ENCODE measurements around the gene TPSAB1.
A peak's percentile ranks its signal among the peaks of the same experiment; 100 is the strongest.
"Not testable (repeated sequence)": the region's sequence is repeated elsewhere in the genome, so short reads cannot be mapped to it uniquely, and the experiment has no call there.

TPSAB1 gene

GRCh38 chr16:1236659-1237058 is 3.8 kb upstream of the TPSAB1 start:
- not testable (repeated sequence) for H4K8ac ChIP-seq (ENCODE audit: low read length); H4K91ac ChIP-seq (ENCODE audit: low read length); H3K18ac ChIP-seq (ENCODE audit: low read depth in 1 of 2, low read length in 2 of 2); H3K4me1 ChIP-seq (ENCODE audit: control insufficient read depth, insufficient read depth, low read depth, low read length); H3K9ac ChIP-seq (ENCODE audit: low read length); H3K23ac ChIP-seq (ENCODE audit: low read length in 2 of 2); DNase-seq; H3K14ac ChIP-seq (ENCODE audit: low read length in 2 of 2); H3K79me1 ChIP-seq (replicated peaks; ENCODE audit: low read length, poor library complexity, severe bottlenecking); H2BK12ac ChIP-seq (ENCODE audit: low read length in 2 of 2); H2BK120ac ChIP-seq (ENCODE audit: low read depth, low read length); H3K9me3 ChIP-seq (ENCODE audit: control insufficient read depth, low read length); H3K4me2 ChIP-seq (ENCODE audit: low read length, poor library complexity, severe bottlenecking); H2AK5ac ChIP-seq (ENCODE audit: low read length, severe bottlenecking); H3K4ac ChIP-seq (ENCODE audit: low read depth in 1 of 2, low read length in 2 of 2); H2BK15ac ChIP-seq (ENCODE audit: low read depth, poor library complexity, severe bottlenecking); H2BK5ac ChIP-seq (ENCODE audit: low read depth, low read length, poor library complexity, severe bottlenecking); H3K27me3 ChIP-seq (ENCODE audit: control insufficient read depth in 1 of 2, insufficient read depth in 1 of 2, low read length in 2 of 2); H3K27ac ChIP-seq (ENCODE audit: low read length, poor library complexity, severe bottlenecking); H3K36me3 ChIP-seq (ENCODE audit: control insufficient read depth in 1 of 2, insufficient read depth in 2 of 2, low read depth in 1 of 2, low read length in 2 of 2); H2AFZ ChIP-seq (ENCODE audit: low read depth, low read length); H3K4me3 ChIP-seq (ENCODE audit: insufficient read depth in 1 of 2, low read depth in 1 of 2, low read length in 2 of 2)
- no CpG with 5 or more reads among the region's 29 CpGs for WGBS

- H3K14ac ChIP-seq (ENCODE audit: low read length in 2 of 2): peak overlapping the region in 1 of 2 experiments; percentile 51
- H3K27ac ChIP-seq (ENCODE audit: low read length, poor library complexity, severe bottlenecking): no peak overlapping the region
- H2AFZ ChIP-seq (ENCODE audit: low read depth, low read length): no peak overlapping the region
- H3K36me3 ChIP-seq (ENCODE audit: control insufficient read depth in 1 of 2, insufficient read depth in 2 of 2, low read depth in 1 of 2, low read length in 2 of 2): no peaks in the 10 kb centered on the region
- no peak overlapping the region for H2BK12ac ChIP-seq (ENCODE audit: low read length in 2 of 2)
- H3K4me1 ChIP-seq (ENCODE audit: control insufficient read depth, insufficient read depth, low read depth, low read length): peaks cover 3% of the 10 kb centered on the region
- no peak overlapping the region for H3K4ac ChIP-seq (ENCODE audit: low read depth in 1 of 2, low read length in 2 of 2)
- no peak overlapping the region for H3K9ac ChIP-seq (ENCODE audit: low read length)
- no peak overlapping the region for H4K8ac ChIP-seq (ENCODE audit: low read length)
- H3K9me3 ChIP-seq (ENCODE audit: control insufficient read depth, low read length): no peaks in the 10 kb centered on the region
- H3K4me3 ChIP-seq (ENCODE audit: insufficient read depth in 1 of 2, low read depth in 1 of 2, low read length in 2 of 2): no peak overlapping the region
- no peak overlapping the region for H4K91ac ChIP-seq (ENCODE audit: low read length)
- no peak overlapping the region for H3K18ac ChIP-seq (ENCODE audit: low read depth in 1 of 2, low read length in 2 of 2)
- H3K23ac ChIP-seq (ENCODE audit: low read length in 2 of 2): no peak overlapping the region
- no peak overlapping the region for H2AK5ac ChIP-seq (ENCODE audit: low read length, severe bottlenecking)
- 85% methylated on average over 9 of the region's 9 CpGs for WGBS
- no peak overlapping the region for H2BK5ac ChIP-seq (ENCODE audit: low read depth, low read length, poor library complexity, severe bottlenecking)
- H2BK120ac ChIP-seq (ENCODE audit: low read depth, low read length): no peak overlapping the region
- no peak overlapping the region for H2BK15ac ChIP-seq (ENCODE audit: low read depth, poor library complexity, severe bottlenecking)
- no peaks in the 10 kb centered on the region for H3K79me1 ChIP-seq (replicated peaks; ENCODE audit: low read length, poor library complexity, severe bottlenecking)
- H3K27me3 ChIP-seq (ENCODE audit: control insufficient read depth in 1 of 2, insufficient read depth in 1 of 2, low read length in 2 of 2): peaks cover 0 to 10% of the 10 kb centered on the region in 2 experiments
- no peak for DNase-seq
- H3K4me2 ChIP-seq (ENCODE audit: low read length, poor library complexity, severe bottlenecking): no peak overlapping the region
Observed at GRCh38 chr16:1237990-1238389, 2.5 kb upstream of the TPSAB1 start.

- not testable (repeated sequence) for DNase-seq; H3K36me3 ChIP-seq (ENCODE audit: control insufficient read depth in 1 of 2, insufficient read depth in 2 of 2, low read depth in 1 of 2, low read length in 2 of 2); H3K27ac ChIP-seq (ENCODE audit: low read length, poor library complexity, severe bottlenecking); H3K4me1 ChIP-seq (ENCODE audit: control insufficient read depth, insufficient read depth, low read depth, low read length); H3K4me3 ChIP-seq (ENCODE audit: insufficient read depth in 1 of 2, low read depth in 1 of 2, low read length in 2 of 2); H3K9me3 ChIP-seq (ENCODE audit: control insufficient read depth, low read length); H2AFZ ChIP-seq (ENCODE audit: low read depth, low read length); H3K27me3 ChIP-seq (ENCODE audit: control insufficient read depth in 1 of 2, insufficient read depth in 1 of 2, low read length in 2 of 2); H3K79me1 ChIP-seq (replicated peaks; ENCODE audit: low read length, poor library complexity, severe bottlenecking); H4K91ac ChIP-seq (ENCODE audit: low read length); H3K14ac ChIP-seq (ENCODE audit: low read length in 2 of 2); H3K9ac ChIP-seq (ENCODE audit: low read length); H2BK120ac ChIP-seq (ENCODE audit: low read depth, low read length); H4K8ac ChIP-seq (ENCODE audit: low read length); H2BK5ac ChIP-seq (ENCODE audit: low read depth, low read length, poor library complexity, severe bottlenecking); H3K23ac ChIP-seq (ENCODE audit: low read length in 2 of 2); H3K18ac ChIP-seq (ENCODE audit: low read depth in 1 of 2, low read length in 2 of 2); H2BK15ac ChIP-seq (ENCODE audit: low read depth, poor library complexity, severe bottlenecking); H3K4ac ChIP-seq (ENCODE audit: low read depth in 1 of 2, low read length in 2 of 2); H2BK12ac ChIP-seq (ENCODE audit: low read length in 2 of 2); H2AK5ac ChIP-seq (ENCODE audit: low read length, severe bottlenecking); H3K4me2 ChIP-seq (ENCODE audit: low read length, poor library complexity, severe bottlenecking)
- 83% methylated on average over 7 of the region's 23 CpGs for WGBS
Observed at GRCh38 chr16:1238909-1239308, 1.6 kb upstream of the TPSAB1 start.

- 79% methylated on average over 5 of the region's 9 CpGs for WGBS
- H2BK5ac ChIP-seq (ENCODE audit: low read depth, low read length, poor library complexity, severe bottlenecking); H2BK120ac ChIP-seq (ENCODE audit: low read depth, low read length); H2BK15ac ChIP-seq (ENCODE audit: low read depth, poor library complexity, severe bottlenecking); H4K8ac ChIP-seq (ENCODE audit: low read length); H3K9ac ChIP-seq (ENCODE audit: low read length); H3K4me3 ChIP-seq (ENCODE audit: insufficient read depth in 1 of 2, low read depth in 1 of 2, low read length in 2 of 2); H3K23ac ChIP-seq (ENCODE audit: low read length in 2 of 2); H2AFZ ChIP-seq (ENCODE audit: low read depth, low read length); DNase-seq; H3K36me3 ChIP-seq (ENCODE audit: control insufficient read depth in 1 of 2, insufficient read depth in 2 of 2, low read depth in 1 of 2, low read length in 2 of 2); H3K9me3 ChIP-seq (ENCODE audit: control insufficient read depth, low read length); H3K27ac ChIP-seq (ENCODE audit: low read length, poor library complexity, severe bottlenecking); H2BK12ac ChIP-seq (ENCODE audit: low read length in 2 of 2); H4K91ac ChIP-seq (ENCODE audit: low read length); H3K79me1 ChIP-seq (replicated peaks; ENCODE audit: low read length, poor library complexity, severe bottlenecking); H3K4me1 ChIP-seq (ENCODE audit: control insufficient read depth, insufficient read depth, low read depth, low read length); H3K4ac ChIP-seq (ENCODE audit: low read depth in 1 of 2, low read length in 2 of 2); H2AK5ac ChIP-seq (ENCODE audit: low read length, severe bottlenecking); H3K14ac ChIP-seq (ENCODE audit: low read length in 2 of 2); H3K4me2 ChIP-seq (ENCODE audit: low read length, poor library complexity, severe bottlenecking); H3K18ac ChIP-seq (ENCODE audit: low read depth in 1 of 2, low read length in 2 of 2): not testable (repeated sequence)
- peaks cover 0 to 11% of the 10 kb centered on the region in 2 experiments for H3K27me3 ChIP-seq (ENCODE audit: control insufficient read depth in 1 of 2, insufficient read depth in 1 of 2, low read length in 2 of 2)
Observed at GRCh38 chr16:1239575-1239974, 930 bp upstream of the TPSAB1 start.

Data from mesenchymal stem cell (in vitro differentiated cells and primary cell).